ENCODE data around the gene MEIOSIN. TPM values are rescaled to one million over a fixed set of nuclear protein-coding genes. Genes with fewer than 3 reads are reported as not detected.

MEIOSIN gene
- total and polyA plus RNA-seq, 12 donors: not detected

DNA sequence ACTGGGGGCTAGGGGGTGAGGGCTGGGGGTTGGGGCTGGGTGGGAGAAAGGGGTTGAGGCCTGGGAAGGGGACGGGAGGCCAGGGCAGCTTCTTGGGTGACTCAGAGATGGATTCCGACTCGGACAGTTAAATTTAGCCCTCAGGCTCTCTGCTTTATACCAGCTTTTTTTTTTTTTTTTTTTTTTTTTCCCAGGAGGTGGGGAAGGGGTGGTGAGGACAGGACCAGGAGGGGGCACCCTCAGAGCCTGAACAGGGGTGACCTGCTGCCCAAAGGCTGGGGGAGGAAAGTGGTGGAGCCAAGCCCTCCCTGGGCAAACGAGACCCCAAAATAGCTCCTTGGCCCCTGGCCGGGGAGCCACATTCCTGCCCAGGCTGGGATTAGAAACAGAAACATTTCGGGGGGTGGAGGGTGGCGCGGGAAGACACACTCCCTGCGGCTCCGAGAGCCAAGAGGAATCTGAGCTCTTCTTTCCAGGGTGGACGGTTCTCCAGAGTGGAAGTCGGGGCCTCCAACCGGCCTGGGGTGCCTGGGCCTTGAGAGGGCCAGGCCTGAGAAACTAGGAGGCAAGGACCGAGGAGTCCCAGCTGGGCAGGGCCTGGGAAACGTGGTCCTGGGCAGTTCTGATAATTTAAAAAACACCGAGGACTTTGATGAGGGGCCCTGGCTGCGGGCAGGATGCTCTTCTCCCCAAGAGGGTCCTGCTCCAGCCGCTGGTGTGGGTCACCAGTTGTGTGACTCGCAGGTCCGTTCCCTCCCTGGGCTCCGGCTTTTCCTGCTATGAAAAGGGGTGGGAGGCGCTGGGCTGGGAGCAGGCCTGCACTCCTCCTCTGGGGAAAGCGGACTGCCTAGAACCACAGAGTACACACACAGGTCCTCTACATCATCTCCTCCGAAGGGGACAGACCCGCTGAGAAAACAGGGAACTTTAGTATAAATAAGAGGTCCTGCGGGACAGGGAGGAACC, 49.9 kb downstream of the MEIOSIN start:
- TF ChIP-seq, protein P1, sequence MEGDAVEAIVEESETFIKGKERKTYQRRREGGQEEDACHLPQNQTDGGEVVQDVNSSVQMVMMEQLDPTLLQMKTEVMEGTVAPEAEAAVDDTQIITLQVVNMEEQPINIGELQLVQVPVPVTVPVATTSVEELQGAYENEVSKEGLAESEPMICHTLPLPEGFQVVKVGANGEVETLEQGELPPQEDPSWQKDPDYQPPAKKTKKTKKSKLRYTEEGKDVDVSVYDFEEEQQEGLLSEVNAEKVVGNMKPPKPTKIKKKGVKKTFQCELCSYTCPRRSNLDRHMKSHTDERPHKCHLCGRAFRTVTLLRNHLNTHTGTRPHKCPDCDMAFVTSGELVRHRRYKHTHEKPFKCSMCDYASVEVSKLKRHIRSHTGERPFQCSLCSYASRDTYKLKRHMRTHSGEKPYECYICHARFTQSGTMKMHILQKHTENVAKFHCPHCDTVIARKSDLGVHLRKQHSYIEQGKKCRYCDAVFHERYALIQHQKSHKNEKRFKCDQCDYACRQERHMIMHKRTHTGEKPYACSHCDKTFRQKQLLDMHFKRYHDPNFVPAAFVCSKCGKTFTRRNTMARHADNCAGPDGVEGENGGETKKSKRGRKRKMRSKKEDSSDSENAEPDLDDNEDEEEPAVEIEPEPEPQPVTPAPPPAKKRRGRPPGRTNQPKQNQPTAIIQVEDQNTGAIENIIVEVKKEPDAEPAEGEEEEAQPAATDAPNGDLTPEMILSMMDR (IDR thresholded peaks at IDR 0.05): peak in 4 of 9 donors; percentile 12 to 38 (median 24)
- H3K4me1 ChIP-seq: peaks cover 26 to 83% (median 56%) of the 10 kb centered on the region in 9 donors

DNA sequence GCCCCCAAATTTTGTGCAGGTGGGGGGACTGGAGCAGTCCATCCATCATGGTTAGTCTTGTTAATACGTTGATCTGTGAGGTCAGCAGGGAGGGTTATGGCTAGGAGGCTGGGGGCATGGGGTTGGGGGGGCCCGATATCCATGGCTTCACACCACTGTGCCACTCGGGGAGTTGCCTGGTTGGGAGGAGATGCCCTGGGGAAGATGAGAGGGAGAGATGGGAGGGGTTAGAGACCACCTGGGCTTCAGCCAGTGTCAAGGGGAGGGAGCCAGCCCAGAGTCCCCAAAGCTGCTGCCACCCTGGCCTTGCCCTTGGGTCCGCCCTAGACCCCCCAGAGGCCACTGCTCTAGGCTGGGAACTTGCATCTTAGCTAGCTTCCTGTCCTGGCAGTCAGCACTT, 50.9 kb downstream of the MEIOSIN start:
- 67 to 82% methylated on average over 4 of the region's 4 CpGs for whole genome bisulfite sequencing, 2 donors
- Histone ChIP-seq H3K36me3 (peaks cover 0 to 50% (median 15%) of the 10 kb centered on the region in 9 donors), H3K27me3 (peaks cover 0 to 100% (median 0%) of the 10 kb centered on the region in 7 donors), H3K4me3 (no peak overlapping the region), H3K27ac (peak overlapping the region; percentile 79 to 96 (median 91)), H3K4me1 (peaks cover 26 to 87% (median 58%) of the 10 kb centered on the region in 9 donors), H3K9me3 (no peaks in the 10 kb centered on the region)
- intact Hi-C loops (cut with DNase I): no loop called here
- TF ChIP-seq, protein P1 (IDR thresholded peaks at IDR 0.05): no peak
- no peak for DNase-seq
- no peak for ATAC-seq

More for the DNA sequence above, 49.9 kb downstream of the MEIOSIN start:
- intact Hi-C loops (cut with DNase I): no loop called here
- ATAC-seq: peak; percentile 51 to 85 (median 74)
- H3K36me3 ChIP-seq: peaks cover 0 to 50% (median 20%) of the 10 kb centered on the region in 9 donors
- peaks cover 0 to 100% (median 0%) of the 10 kb centered on the region in 7 donors for H3K27me3 ChIP-seq
- peak overlapping the region in 9 of 10 donors; percentile 49 to 87 (median 70) for H3K4me3 ChIP-seq
- H3K27ac ChIP-seq: peak overlapping the region; percentile 79 to 96 (median 91)
- no peaks in the 10 kb centered on the region for H3K9me3 ChIP-seq
- 22 to 36% methylated on average over 26 of the region's 26 CpGs for WGBS, 2 donors
- peak; percentile 82 to 84 for DNase-seq

DNA sequence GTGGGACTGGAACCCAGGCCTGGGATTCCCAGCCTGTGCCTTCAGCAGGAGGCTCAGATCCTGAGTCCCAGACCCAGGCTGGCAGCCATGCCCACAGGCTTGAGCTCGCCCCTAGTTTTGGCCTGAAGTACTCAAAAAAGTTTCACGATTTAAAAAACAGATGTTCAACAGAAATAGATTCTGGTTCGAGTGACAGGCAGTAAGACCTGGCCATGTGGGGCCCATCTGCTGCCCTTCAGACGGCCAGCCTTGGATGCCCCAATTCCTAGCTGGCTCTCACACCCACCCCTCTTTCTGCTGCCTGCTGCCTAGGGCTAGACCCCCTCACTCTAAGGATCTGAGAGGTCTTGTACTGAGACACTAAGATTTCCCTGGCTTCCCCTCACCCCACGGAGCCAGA, 51.9 kb downstream of the MEIOSIN start:
- no peak for ATAC-seq

More for the DNA sequence above, 51.9 kb downstream of the MEIOSIN start:
- TF ChIP-seq, protein P1 (IDR thresholded peaks at IDR 0.05): no peak
- intact Hi-C loops (cut with DNase I): no loop called here
- H3K9me3 ChIP-seq: no peaks in the 10 kb centered on the region
- H3K27ac ChIP-seq: peak overlapping the region; percentile 79 to 96 (median 91)
- H3K27me3 ChIP-seq: peaks cover 0 to 100% (median 0%) of the 10 kb centered on the region in 7 donors
- peaks cover 0 to 56% (median 21%) of the 10 kb centered on the region in 9 donors for H3K36me3 ChIP-seq
- H3K4me1 ChIP-seq: peaks cover 21 to 83% (median 55%) of the 10 kb centered on the region in 9 donors
- H3K4me3 ChIP-seq: no peak overlapping the region
- WGBS, 2 donors: 37 to 48% methylated on average over 5 of the region's 5 CpGs
- no peak for DNase-seq

Measured in heart right ventricle (tissue), 16 donors.